GM21390 (cell line): ENCODE results near the gene SMC3.
"Not testable (repeated sequence)": the region's sequence is repeated elsewhere in the genome, so short reads cannot be mapped to it uniquely, and the experiment has no call there.

ENCODE experiments used
- ATAC-seq: cut with Tn5 transposase; IDR thresholded peaks from one replicate; pipeline ENCODE4 v1.9.1; 2021; ENCODE audit not compliant: unreplicated experiment

SMC3 gene

GRCh38 chr10:110567201-110568054 is at the start of gene SMC3:
Gene SMC3, plus strand, starts transcription at chr10:110567695. Its CDS starts 122 bp downstream, at chr10:110567817.
- ATAC-seq, result peak; percentile 90

- ATAC-seq, result no peak
Observed at GRCh38 chr10:110522365-110522988, 45.0 kb upstream of the SMC3 start.

- no peak for ATAC-seq
Observed at GRCh38 chr10:110523736-110524135, 43.8 kb upstream of the SMC3 start.

- no peak for ATAC-seq
Observed at GRCh38 chr10:110524179-110524858, 43.2 kb upstream of the SMC3 start.

- no peak for ATAC-seq
Observed at GRCh38 chr10:110524859-110525232, 42.6 kb upstream of the SMC3 start.

GRCh38 chr10:110525349-110526260 is 41.9 kb upstream of the SMC3 start:
- no peak for ATAC-seq

- ATAC-seq, result no peak
Observed at GRCh38 chr10:110527731-110528171, 39.7 kb upstream of the SMC3 start.

- ATAC-seq, result peak; percentile 10
Observed at GRCh38 chr10:110528224-110528996, 39.1 kb upstream of the SMC3 start.

- peak; percentile 70 for ATAC-seq
Observed at GRCh38 chr10:110528997-110529524, 38.4 kb upstream of the SMC3 start.

GRCh38 chr10:110529596-110530011 is 37.9 kb upstream of the SMC3 start:
- no peak for ATAC-seq

GRCh38 chr10:110530131-110530831 is 37.2 kb upstream of the SMC3 start:
- no peak for ATAC-seq

- ATAC-seq, result no peak
Observed at GRCh38 chr10:110531687-110532086, 35.8 kb upstream of the SMC3 start.

- not testable (repeated sequence) for ATAC-seq
Observed at GRCh38 chr10:110532628-110533027, 34.9 kb upstream of the SMC3 start.

GRCh38 chr10:110533149-110533548 is 34.3 kb upstream of the SMC3 start:
- no peak for ATAC-seq

GRCh38 chr10:110534571-110534970 is 32.9 kb upstream of the SMC3 start:
- ATAC-seq, result no peak

GRCh38 chr10:110535958-110536891 is 31.3 kb upstream of the SMC3 start:
- ATAC-seq, result peak; percentile 83

GRCh38 chr10:110539091-110539490 is 28.4 kb upstream of the SMC3 start:
- ATAC-seq, result no peak

GRCh38 chr10:110540031-110540430 is 27.5 kb upstream of the SMC3 start:
- ATAC-seq, result no peak
